Measurements from ENCODE around the gene EXPH5.

DNA sequence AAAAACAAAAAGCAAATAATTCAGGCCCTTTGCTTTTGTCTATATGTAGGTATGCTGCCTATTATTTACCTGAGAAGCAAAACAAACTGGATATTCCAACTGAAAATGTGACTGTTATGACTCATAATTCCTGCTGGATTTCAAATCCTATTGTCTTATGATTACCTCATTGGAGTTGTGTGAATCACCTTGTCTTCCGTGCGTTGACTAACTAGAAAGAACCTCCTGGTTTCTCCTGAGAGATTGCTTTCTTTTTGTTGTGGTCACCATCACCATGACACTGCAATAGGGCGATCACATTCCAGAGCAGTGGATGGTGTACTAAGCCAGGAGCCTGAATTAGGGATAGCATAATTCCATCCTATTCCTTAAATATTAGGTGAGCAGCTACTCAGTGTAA lies 23.0 kb upstream of the EXPH5 start:
- TF ChIP-seq CTCF (IDR thresholded peaks at IDR 0.05 in 2 of 3, conservative IDR thresholded peaks at IDR 0.05 in 1 of 3; ENCODE audit: borderline replicate concordance in 1 of 3, insufficient read depth in 1 of 3, low read depth in 2 of 3, low read length in 2 of 3) (no peak), JUND (IDR thresholded peaks at IDR 0.05) (peak; percentile 99), SRF (IDR thresholded peaks at IDR 0.05; ENCODE audit: low read depth) (peak; percentile 84), TCF7L2 (IDR thresholded peaks at IDR 0.05; ENCODE audit: borderline replicate concordance, extremely low read depth, insufficient read depth, insufficient read length) (peak; percentile 91), SIN3A (IDR thresholded peaks at IDR 0.05; ENCODE audit: low read depth) (peak; percentile 95), POLR2A (IDR thresholded peaks at IDR 0.05; ENCODE audit: borderline replicate concordance, extremely low read depth, insufficient read depth, insufficient read length) (no peak), ZNF274 (IDR thresholded peaks at IDR 0.05; ENCODE audit: low read depth, low read length) (no peak), EZH2phosphoT487 (IDR thresholded peaks at IDR 0.05; ENCODE audit: borderline replicate concordance) (no peak), RAD21 (IDR thresholded peaks at IDR 0.05; ENCODE audit: low read depth) (peak; percentile 37; the same call in 1 of the 2 replicates), EZH2 (IDR thresholded peaks at IDR 0.05) (no peak)

Data from HCT116 (cell line).